ENCODE measurements around the gene WARS2.
"Not testable (repeated sequence)": the region's sequence is repeated elsewhere in the genome, so short reads cannot be mapped to it uniquely, and the experiment has no call there.

WARS2 gene

DNA sequence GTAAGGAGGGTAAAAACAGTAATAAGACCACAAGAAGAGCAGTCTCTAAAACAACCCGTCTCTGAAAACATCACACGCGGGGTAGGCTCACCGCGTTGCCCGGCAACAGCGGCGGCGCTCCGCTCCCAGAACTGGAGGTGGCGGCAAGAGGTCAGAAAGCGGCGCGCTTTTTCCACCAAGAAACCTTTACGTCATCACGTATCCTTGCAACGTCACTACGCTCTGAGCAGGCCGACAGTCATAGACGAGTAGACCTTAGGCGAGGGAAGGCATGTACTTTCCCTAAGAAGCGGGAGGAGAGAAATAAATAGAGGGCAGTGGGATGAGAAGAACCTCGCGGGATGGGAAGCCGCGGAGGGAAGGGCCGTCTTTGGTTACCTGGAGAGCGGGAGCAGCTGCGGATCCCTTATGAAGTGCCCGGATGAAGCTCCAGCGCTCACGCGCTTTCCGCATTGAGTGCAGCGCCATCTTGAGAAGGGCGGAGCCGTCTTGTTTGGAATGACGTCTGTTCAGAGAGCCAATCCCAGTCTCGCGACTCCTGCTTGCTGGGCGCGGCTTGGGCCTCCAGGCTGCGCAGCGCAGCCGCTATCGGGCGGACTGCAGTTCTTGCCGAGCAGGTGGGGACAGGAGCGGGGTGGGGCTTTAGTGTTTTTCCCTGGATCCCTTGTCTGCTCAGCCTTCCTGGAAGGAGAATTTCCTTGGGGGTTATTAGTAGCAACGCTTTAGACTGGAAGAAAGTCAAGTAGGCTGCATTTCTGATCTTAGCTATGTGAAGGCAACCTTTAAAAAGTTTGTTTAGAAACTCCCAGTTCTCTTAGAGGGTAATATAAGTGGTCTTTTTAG, at the start of gene WARS2:
WARS2 (minus strand) TSS at position 477 of the 843 bp plus-strand sequence; CDS start at position 468, 9 bp downstream.
- Histone ChIP-seq H3K9ac (ENCODE audit: low read depth, low read length) (peak within 1 kb of the TSS; percentile 99), H3K4me1 (ENCODE audit: control insufficient read depth, insufficient read depth, low read length) (no peaks in the 10 kb centered on the region), H3K36me3 (ENCODE audit: control insufficient read depth, insufficient read depth, low read length) (no peaks in the 10 kb centered on the region), H3K27me3 (ENCODE audit: control insufficient read depth, insufficient read depth, low read length) (no peaks in the 10 kb centered on the region), H3K4me3 (ENCODE audit: low read depth, low read length) (peak within 1 kb of the TSS; percentile 86), H3K9me3 (ENCODE audit: control insufficient read depth, insufficient read depth, low read length) (no peaks in the 10 kb centered on the region)

- Histone ChIP-seq H3K4me1 (ENCODE audit: control insufficient read depth, insufficient read depth, low read length) (no peaks in the 10 kb centered on the region), H3K9me3 (ENCODE audit: control insufficient read depth, insufficient read depth, low read length) (no peaks in the 10 kb centered on the region), H3K36me3 (ENCODE audit: control insufficient read depth, insufficient read depth, low read length) (no peaks in the 10 kb centered on the region), H3K4me3 (ENCODE audit: low read depth, low read length) (no peak overlapping the region), H3K27me3 (ENCODE audit: control insufficient read depth, insufficient read depth, low read length) (no peaks in the 10 kb centered on the region), H3K9ac (ENCODE audit: low read depth, low read length) (no peak overlapping the region)
These were observed 48.5 kb upstream of the WARS2 start for GRCh38 chr1:119188926-119189325.

- no peaks in the 10 kb centered on the region for H3K36me3 ChIP-seq (ENCODE audit: control insufficient read depth, insufficient read depth, low read length)
- H3K4me3 ChIP-seq (ENCODE audit: low read depth, low read length): no peak overlapping the region
These were observed 47.0 kb upstream of the WARS2 start for GRCh38 chr1:119187416-119187815.

DNA sequence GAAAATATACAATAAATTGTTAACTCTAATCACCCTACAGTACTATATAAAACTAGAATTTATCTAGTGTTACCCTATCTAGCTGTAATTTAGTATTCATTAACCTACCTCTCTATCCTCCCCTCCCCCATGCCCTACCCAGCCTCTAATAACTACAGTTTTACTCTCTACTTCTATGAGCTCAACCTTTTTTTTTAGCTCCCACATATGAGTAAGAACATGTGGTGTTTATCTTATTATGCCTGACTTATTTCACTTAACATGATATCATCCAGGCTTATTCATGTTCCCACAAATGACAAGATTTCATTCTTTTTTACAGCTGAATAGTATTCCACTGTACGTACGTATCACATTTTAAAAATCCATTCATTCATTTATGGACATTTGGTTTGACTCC, 46.0 kb upstream of the WARS2 start:
- Histone ChIP-seq H3K27me3 (ENCODE audit: control insufficient read depth, insufficient read depth, low read length) (no peaks in the 10 kb centered on the region), H3K9me3 (ENCODE audit: control insufficient read depth, insufficient read depth, low read length) (no peaks in the 10 kb centered on the region), H3K9ac (ENCODE audit: low read depth, low read length) (no peak overlapping the region), H3K36me3 (ENCODE audit: control insufficient read depth, insufficient read depth, low read length) (no peaks in the 10 kb centered on the region), H3K4me3 (ENCODE audit: low read depth, low read length) (no peak overlapping the region), H3K4me1 (ENCODE audit: control insufficient read depth, insufficient read depth, low read length) (no peaks in the 10 kb centered on the region)

More at GRCh38 chr1:119187416-119187815, 47.0 kb upstream of the WARS2 start:
- Histone ChIP-seq H3K27me3 (ENCODE audit: control insufficient read depth, insufficient read depth, low read length) (no peaks in the 10 kb centered on the region), H3K9me3 (ENCODE audit: control insufficient read depth, insufficient read depth, low read length) (no peaks in the 10 kb centered on the region), H3K9ac (ENCODE audit: low read depth, low read length) (no peak overlapping the region), H3K4me1 (ENCODE audit: control insufficient read depth, insufficient read depth, low read length) (no peaks in the 10 kb centered on the region)

DNA sequence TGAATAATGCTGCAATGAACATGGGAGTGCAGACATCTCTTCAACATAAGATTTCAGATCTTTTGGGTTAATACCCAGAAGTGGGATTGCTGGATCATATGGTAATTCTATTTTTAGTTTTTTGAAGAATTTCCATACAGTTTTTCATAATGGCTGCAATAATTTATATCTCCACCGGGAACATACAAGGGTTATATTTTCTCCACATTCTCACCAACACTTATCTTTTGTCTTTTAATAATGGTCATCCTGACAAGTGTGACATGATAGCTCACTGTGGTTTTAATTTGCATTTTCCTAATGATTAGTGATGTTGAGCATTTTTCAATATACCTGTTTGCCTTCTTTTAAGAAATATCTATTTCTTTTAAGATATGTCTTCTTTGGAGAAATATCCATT, 44.5 kb upstream of the WARS2 start:
- Histone ChIP-seq H3K9me3 (ENCODE audit: control insufficient read depth, insufficient read depth, low read length) (no peaks in the 10 kb centered on the region), H3K4me3 (ENCODE audit: low read depth, low read length) (no peak overlapping the region), H3K9ac (ENCODE audit: low read depth, low read length) (no peak overlapping the region), H3K36me3 (ENCODE audit: control insufficient read depth, insufficient read depth, low read length) (no peaks in the 10 kb centered on the region), H3K27me3 (ENCODE audit: control insufficient read depth, insufficient read depth, low read length) (no peaks in the 10 kb centered on the region), H3K4me1 (ENCODE audit: control insufficient read depth, insufficient read depth, low read length) (no peaks in the 10 kb centered on the region)

- Histone ChIP-seq H3K9me3 (ENCODE audit: control insufficient read depth, insufficient read depth, low read length) (no peaks in the 10 kb centered on the region), H3K9ac (ENCODE audit: low read depth, low read length) (no peak overlapping the region), H3K4me1 (ENCODE audit: control insufficient read depth, insufficient read depth, low read length) (no peaks in the 10 kb centered on the region), H3K4me3 (ENCODE audit: low read depth, low read length) (no peak overlapping the region), H3K27me3 (ENCODE audit: control insufficient read depth, insufficient read depth, low read length) (no peaks in the 10 kb centered on the region), H3K36me3 (ENCODE audit: control insufficient read depth, insufficient read depth, low read length) (no peaks in the 10 kb centered on the region)
These were observed 40.8 kb upstream of the WARS2 start for GRCh38 chr1:119181218-119181617.

DNA sequence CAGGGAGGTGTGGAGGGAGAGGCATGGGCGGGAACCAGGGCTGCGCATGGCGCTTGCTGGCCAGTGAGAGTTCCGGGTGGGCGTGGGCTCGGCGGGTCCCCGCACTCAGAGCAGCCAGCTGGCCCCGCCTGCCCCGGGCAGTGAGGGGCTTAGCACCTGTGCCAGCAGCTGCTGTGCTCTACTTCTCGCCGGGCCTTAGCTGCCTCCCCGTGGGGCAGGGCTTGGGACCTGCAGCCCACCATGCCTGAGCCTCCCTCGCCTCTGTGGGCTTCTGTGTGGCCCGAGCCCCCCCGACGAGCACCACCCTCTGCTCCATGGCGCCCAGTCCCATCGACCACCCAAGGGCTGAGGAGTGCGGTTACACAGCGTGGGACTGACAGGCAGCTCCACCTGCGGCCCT, 38.6 kb upstream of the WARS2 start:
- no peaks in the 10 kb centered on the region for H3K27me3 ChIP-seq (ENCODE audit: control insufficient read depth, insufficient read depth, low read length)
- no peak overlapping the region for H3K4me3 ChIP-seq (ENCODE audit: low read depth, low read length)
- H3K9ac ChIP-seq (ENCODE audit: low read depth, low read length): no peak overlapping the region
- no peaks in the 10 kb centered on the region for H3K9me3 ChIP-seq (ENCODE audit: control insufficient read depth, insufficient read depth, low read length)
- H3K36me3 ChIP-seq (ENCODE audit: control insufficient read depth, insufficient read depth, low read length): no peaks in the 10 kb centered on the region
- no peaks in the 10 kb centered on the region for H3K4me1 ChIP-seq (ENCODE audit: control insufficient read depth, insufficient read depth, low read length)

DNA sequence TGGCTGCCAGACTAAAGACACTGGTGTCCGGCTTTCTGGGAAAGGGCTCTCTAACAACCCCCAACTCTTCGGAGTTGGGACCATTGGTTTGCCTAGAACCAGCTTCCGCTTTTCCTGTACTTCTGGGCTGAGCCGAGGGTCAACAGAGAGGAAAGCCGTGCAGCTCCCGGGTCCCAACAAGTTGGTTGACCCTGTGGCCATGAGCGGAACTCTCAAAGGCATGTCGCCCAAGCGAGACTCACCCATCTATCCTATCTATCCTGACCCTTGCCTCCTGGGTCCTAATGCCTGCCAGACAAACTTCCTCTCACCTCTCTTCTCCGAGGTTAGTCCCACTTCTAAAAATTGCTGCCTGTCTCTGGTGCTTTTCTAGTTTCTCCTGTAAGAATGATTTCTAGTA, 32.5 kb upstream of the WARS2 start:
- H3K9me3 ChIP-seq (ENCODE audit: control insufficient read depth, insufficient read depth, low read length); H3K27me3 ChIP-seq (ENCODE audit: control insufficient read depth, insufficient read depth, low read length); H3K4me1 ChIP-seq (ENCODE audit: control insufficient read depth, insufficient read depth, low read length): not testable (repeated sequence)

GRCh38 chr1:119171381-119172010, 31.0 kb upstream of the WARS2 start:
- not testable (repeated sequence) for H3K9ac ChIP-seq (ENCODE audit: low read depth, low read length); H3K9me3 ChIP-seq (ENCODE audit: control insufficient read depth, insufficient read depth, low read length); H3K4me3 ChIP-seq (ENCODE audit: low read depth, low read length); H3K36me3 ChIP-seq (ENCODE audit: control insufficient read depth, insufficient read depth, low read length); H3K4me1 ChIP-seq (ENCODE audit: control insufficient read depth, insufficient read depth, low read length); H3K27me3 ChIP-seq (ENCODE audit: control insufficient read depth, insufficient read depth, low read length)

More for the DNA sequence above, 32.5 kb upstream of the WARS2 start:
- H3K36me3 ChIP-seq (ENCODE audit: control insufficient read depth, insufficient read depth, low read length); H3K9ac ChIP-seq (ENCODE audit: low read depth, low read length); H3K4me3 ChIP-seq (ENCODE audit: low read depth, low read length): not testable (repeated sequence)

DNA sequence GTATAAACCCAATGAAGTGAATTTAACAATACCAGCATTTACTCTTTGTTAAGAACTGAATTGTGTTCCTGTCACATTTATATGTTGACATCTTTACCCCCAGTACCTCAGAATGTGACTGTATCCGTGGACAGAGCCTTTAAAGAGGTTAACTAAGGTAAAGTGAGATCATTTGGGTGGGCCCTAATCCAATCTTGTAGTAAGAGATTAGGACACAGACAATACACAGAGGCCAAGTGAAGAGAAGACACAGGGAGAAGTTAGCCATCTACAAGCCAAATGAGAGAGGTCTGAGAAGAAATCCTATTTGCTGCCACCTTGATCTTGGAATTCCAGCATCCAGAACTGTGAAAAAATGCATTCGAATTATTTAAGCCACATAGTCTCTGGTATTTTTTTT, 22.9 kb upstream of the WARS2 start:
- Histone ChIP-seq H3K4me1 (ENCODE audit: control insufficient read depth, insufficient read depth, low read length) (no peaks in the 10 kb centered on the region), H3K9ac (ENCODE audit: low read depth, low read length) (no peak overlapping the region), H3K36me3 (ENCODE audit: control insufficient read depth, insufficient read depth, low read length) (no peaks in the 10 kb centered on the region), H3K9me3 (ENCODE audit: control insufficient read depth, insufficient read depth, low read length) (no peaks in the 10 kb centered on the region), H3K4me3 (ENCODE audit: low read depth, low read length) (no peak overlapping the region), H3K27me3 (ENCODE audit: control insufficient read depth, insufficient read depth, low read length) (no peaks in the 10 kb centered on the region)

DNA sequence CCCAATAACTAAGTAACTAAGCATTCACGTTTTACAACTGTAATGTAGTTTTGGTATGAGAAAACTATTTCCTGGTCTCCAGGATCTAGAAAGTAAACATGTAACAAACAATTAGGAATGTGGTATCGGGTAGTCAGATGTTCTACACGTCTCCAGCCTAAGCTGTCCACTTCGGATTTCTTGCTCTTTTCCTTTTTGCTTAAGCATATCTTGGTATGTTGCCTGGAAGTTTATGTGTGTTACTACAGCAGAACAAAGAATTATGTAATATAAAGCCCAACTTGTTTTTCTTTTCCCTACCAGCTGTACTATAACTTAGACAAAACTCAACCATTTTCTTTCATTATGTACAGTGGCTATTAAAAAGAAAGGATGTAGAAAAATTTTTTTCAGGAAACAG, 20.4 kb upstream of the WARS2 start:
- Histone ChIP-seq H3K36me3 (ENCODE audit: control insufficient read depth, insufficient read depth, low read length) (no peaks in the 10 kb centered on the region), H3K4me1 (ENCODE audit: control insufficient read depth, insufficient read depth, low read length) (no peaks in the 10 kb centered on the region), H3K4me3 (ENCODE audit: low read depth, low read length) (no peak overlapping the region), H3K9me3 (ENCODE audit: control insufficient read depth, insufficient read depth, low read length) (peaks cover 3% of the 10 kb centered on the region), H3K9ac (ENCODE audit: low read depth, low read length) (no peak overlapping the region), H3K27me3 (ENCODE audit: control insufficient read depth, insufficient read depth, low read length) (no peaks in the 10 kb centered on the region)

DNA sequence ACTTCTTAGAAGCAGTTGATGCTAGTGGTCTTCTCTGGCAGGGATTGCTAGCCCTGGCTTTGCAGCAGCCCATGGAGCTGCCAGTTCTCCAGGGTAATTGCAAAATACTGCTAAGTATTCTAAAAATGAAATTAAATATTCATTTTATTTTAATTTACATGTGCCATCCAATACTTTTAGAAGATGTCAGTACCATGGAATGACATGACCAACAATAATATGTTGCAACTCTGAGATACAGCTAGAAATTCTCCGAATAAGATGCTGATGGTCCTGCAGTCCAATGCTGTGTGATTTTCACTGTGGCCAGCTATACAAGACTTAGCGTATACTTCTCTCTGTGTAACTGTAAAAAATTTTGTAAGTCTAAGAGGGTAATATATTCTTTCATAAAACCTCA, 20.0 kb upstream of the WARS2 start:
- H3K27me3 ChIP-seq (ENCODE audit: control insufficient read depth, insufficient read depth, low read length): no peaks in the 10 kb centered on the region
- H3K36me3 ChIP-seq (ENCODE audit: control insufficient read depth, insufficient read depth, low read length): no peaks in the 10 kb centered on the region
- no peak overlapping the region for H3K4me3 ChIP-seq (ENCODE audit: low read depth, low read length)
- peaks cover 3% of the 10 kb centered on the region for H3K9me3 ChIP-seq (ENCODE audit: control insufficient read depth, insufficient read depth, low read length)
- H3K4me1 ChIP-seq (ENCODE audit: control insufficient read depth, insufficient read depth, low read length): no peaks in the 10 kb centered on the region
- H3K9ac ChIP-seq (ENCODE audit: low read depth, low read length): no peak overlapping the region

Data from iPS-15b (cell line).